HG03565 (cell line): ENCODE data around the gene YPEL5.
"Not testable (repeated sequence)": the region's sequence is repeated elsewhere in the genome, so short reads cannot be mapped to it uniquely, and the experiment has no call there.

Source experiments
- ATAC-seq: cut with Tn5 transposase; IDR thresholded peaks from one replicate; pipeline ENCODE4 v1.9.1; 2021; ENCODE audit warnings: mild to moderate bottlenecking, moderate library complexity; ENCODE audit not compliant: unreplicated experiment

The YPEL5 gene

GRCh38 chr2:30136764-30137444 is 9.9 kb upstream of the YPEL5 start:
- ATAC-seq, result no peak

GRCh38 chr2:30139131-30139870 is 7.5 kb upstream of the YPEL5 start:
- peak; percentile 46 for ATAC-seq

- no peak for ATAC-seq
Measured at GRCh38 chr2:30141136-30141535, 5.7 kb upstream of the YPEL5 start.

GRCh38 chr2:30144260-30144659 is 2.5 kb upstream of the YPEL5 start:
- no peak for ATAC-seq

- ATAC-seq, result not testable (repeated sequence)
Measured at GRCh38 chr2:30144951-30145350, 1.9 kb upstream of the YPEL5 start.

- ATAC-seq, result no peak
Measured at GRCh38 chr2:30145826-30146336, 926 bp upstream of the YPEL5 start.

- ATAC-seq, result no peak
Measured at GRCh38 chr2:30147196-30147714, 448 bp downstream of the YPEL5 start.

- ATAC-seq, result peak; percentile 18
Measured at GRCh38 chr2:30147715-30148610, 1.2 kb downstream of the YPEL5 start.

- no peak for ATAC-seq
Measured at GRCh38 chr2:30148850-30149249, 2.0 kb downstream of the YPEL5 start.

- no peak for ATAC-seq
Measured at GRCh38 chr2:30149513-30149912, 2.7 kb downstream of the YPEL5 start.

GRCh38 chr2:30149976-30150375 is 3.2 kb downstream of the YPEL5 start:
- no peak for ATAC-seq

- no peak for ATAC-seq
Measured at GRCh38 chr2:30150786-30151185, 4.0 kb downstream of the YPEL5 start.

- ATAC-seq, result no peak
Measured at GRCh38 chr2:30152385-30152784, 5.6 kb downstream of the YPEL5 start.

GRCh38 chr2:30155202-30155601 is 8.4 kb downstream of the YPEL5 start:
- ATAC-seq, result no peak

GRCh38 chr2:30155889-30156658 is 9.3 kb downstream of the YPEL5 start:
- no peak for ATAC-seq

GRCh38 chr2:30157616-30158015 is 10.8 kb downstream of the YPEL5 start:
- ATAC-seq, result no peak

GRCh38 chr2:30159766-30160165 is 13.0 kb downstream of the YPEL5 start:
- no peak for ATAC-seq

GRCh38 chr2:30161929-30162706 is 15.3 kb downstream of the YPEL5 start:
- no peak for ATAC-seq

GRCh38 chr2:30162806-30163205 is 16.0 kb downstream of the YPEL5 start:
- no peak for ATAC-seq
